H1 (cell line): ENCODE measurements around the gene VPS51. TPM values are rescaled to one million over a fixed set of nuclear protein-coding genes. Genes with fewer than 3 reads are reported as not detected.
A peak's percentile ranks its signal among the peaks of the same experiment; 100 is the strongest.

Experiments
- CBX5 ChIP-seq: fragments of 300-800, 300-1000 bp; sonication (generic); IDR thresholded peaks from 2 replicates; pipeline ENCODE4 v1.7.1; 2016; ENCODE audit warnings: antibody characterized with exemption, low read length, low read depth
- CHD1 ChIP-seq: IDR thresholded peaks from 2 replicates; pipeline ENCODE4 v1.6.1; 2012; ENCODE audit warnings: low read depth, low read length, improper control_type of control experiment
- CTBP2 ChIP-seq: IDR thresholded peaks from 2 replicates; pipeline ENCODE4 v1.7.0; 2011; ENCODE audit warnings: borderline replicate concordance, mild to moderate bottlenecking, moderate library complexity, mixed read lengths, low read length; ENCODE audit not compliant: insufficient read depth, insufficient read length
- EP300 ChIP-seq, 2 experiments: IDR thresholded peaks; 1 replicate in 1 of 2; 2 replicates in 1 of 2; pipeline ENCODE4 v1.6.1; 2011 to 2012; ENCODE audit warnings: low read depth in 2 of 2, low read length in 2 of 2, mild to moderate bottlenecking in 2 of 2, borderline replicate concordance in 1 of 2, inconsistent platforms in 1 of 2, moderate library complexity in 1 of 2
- EZH2 ChIP-seq: fragments of 200-600 bp; sonication (generic); IDR thresholded peaks from 2 replicates; pipeline ENCODE4 v1.7.1; 2012; ENCODE audit warnings: low read depth, mild to moderate bottlenecking, moderate library complexity, low read length, inconsistent platforms; ENCODE audit not compliant: severe bottlenecking
- FOSL1 ChIP-seq: IDR thresholded peaks from 2 replicates; pipeline ENCODE4 v1.6.1; 2011; ENCODE audit warnings: mild to moderate bottlenecking, low read depth, low read length, moderate library complexity; ENCODE audit not compliant: insufficient read depth
- HDAC2 ChIP-seq, 2 experiments: fragments of 300-600 bp in 1 of 2; sonication (generic) in 1 of 2; IDR thresholded peaks; 2 replicates each; pipeline ENCODE4 v1.6.1; 2011 to 2012; ENCODE audit warnings: low read depth in 2 of 2, low read length in 2 of 2, mild to moderate bottlenecking in 2 of 2, moderate library complexity in 2 of 2, borderline replicate concordance in 1 of 2, inconsistent platforms in 1 of 2
- JUN ChIP-seq: IDR thresholded peaks from 2 replicates; pipeline ENCODE4 v1.6.1; 2011; ENCODE audit warnings: low read depth, mild to moderate bottlenecking, improper control_type of control experiment, low read length
- JUND ChIP-seq: IDR thresholded peaks from 2 replicates; pipeline ENCODE4 v1.6.1; 2011; ENCODE audit warnings: mild to moderate bottlenecking, improper control_type of control experiment, low read length
- NRF1 ChIP-seq: IDR thresholded peaks from 2 replicates; pipeline ENCODE4 v1.6.1; 2011; ENCODE audit warnings: mild to moderate bottlenecking, low read depth, low read length, improper control_type of control experiment
- POU5F1 ChIP-seq: IDR thresholded peaks from 2 replicates; pipeline ENCODE4 v1.6.1; 2011; ENCODE audit warnings: low read depth, mild to moderate bottlenecking, low read length, moderate library complexity
- RXRA ChIP-seq: IDR thresholded peaks from 2 replicates; pipeline ENCODE4 v1.6.1; 2011; ENCODE audit warnings: low read depth, mild to moderate bottlenecking, low read length, moderate library complexity; ENCODE audit not compliant: insufficient read depth
- SAP30 ChIP-seq: fragments of 300-600 bp; sonication (generic); IDR thresholded peaks from 2 replicates; pipeline ENCODE4 v1.7.1; 2012; ENCODE audit warnings: low read length, moderate library complexity, mild to moderate bottlenecking, inconsistent platforms; ENCODE audit not compliant: insufficient read depth, insufficient replicate concordance
- SIX5 ChIP-seq: IDR thresholded peaks from 2 replicates; pipeline ENCODE4 v1.6.1; 2011; ENCODE audit warnings: mild to moderate bottlenecking, low read depth, low read length
- SP2 ChIP-seq: IDR thresholded peaks from 2 replicates; pipeline ENCODE4 v1.6.1; 2012; ENCODE audit warnings: mild to moderate bottlenecking, low read length, inconsistent platforms
- TAF1 ChIP-seq: IDR thresholded peaks from 2 replicates; pipeline ENCODE4 v1.6.1; 2011; ENCODE audit warnings: mild to moderate bottlenecking, low read depth, low read length
- TEAD4 ChIP-seq: IDR thresholded peaks from 2 replicates; pipeline ENCODE4 v1.6.1; 2012; ENCODE audit warnings: low read depth, low read length, inconsistent platforms, mixed read lengths
- ZNF274 ChIP-seq: IDR thresholded peaks from 2 replicates; pipeline ENCODE4 v1.7.0; 2012; ENCODE audit warnings: low read length, borderline replicate concordance; ENCODE audit errors: extremely low read depth
- polyA plus RNA-seq, 7 experiments: library from polyadenylated mRNA; depleted of rRNA in 3 of 7; stranded (reverse) in 5 of 7; unstranded in 2 of 7; fragments of >200 nt in 5 of 7; fragments of 200-250 nt in 2 of 7; gene quantifications; 1 replicate in 5 of 7; 2 replicates in 1 of 7; 4 replicates in 1 of 7; pipeline versions ENCODE4 v1.2.1 to v1.2.3, GENCODE V29; 2011 to 2013; ENCODE audit warnings: missing spikeins in 2 of 7, mixed read lengths in 2 of 7
- total RNA-seq: library from RNA; stranded (reverse); fragmentation: NEBNext Ultra II Directional; extraction: Animal tissue kit (Norgen Biotek cat#: 25700); gene quantifications from 2 replicates; pipeline ENCODE4 v1.2.1, GENCODE V29; 2021
- TF ChIP-seq, protein P1 (sequence below): IDR thresholded peaks from 2 replicates; pipeline ENCODE4 v1.6.1; 2012; ENCODE audit warnings: inconsistent platforms

The VPS51 gene
- total and polyA plus RNA-seq, 2 of the 8 experiments (the other 6 are each of a cell fraction or from before 2014, with no cell fraction given): 97.4 to 142 TPM

DNA sequence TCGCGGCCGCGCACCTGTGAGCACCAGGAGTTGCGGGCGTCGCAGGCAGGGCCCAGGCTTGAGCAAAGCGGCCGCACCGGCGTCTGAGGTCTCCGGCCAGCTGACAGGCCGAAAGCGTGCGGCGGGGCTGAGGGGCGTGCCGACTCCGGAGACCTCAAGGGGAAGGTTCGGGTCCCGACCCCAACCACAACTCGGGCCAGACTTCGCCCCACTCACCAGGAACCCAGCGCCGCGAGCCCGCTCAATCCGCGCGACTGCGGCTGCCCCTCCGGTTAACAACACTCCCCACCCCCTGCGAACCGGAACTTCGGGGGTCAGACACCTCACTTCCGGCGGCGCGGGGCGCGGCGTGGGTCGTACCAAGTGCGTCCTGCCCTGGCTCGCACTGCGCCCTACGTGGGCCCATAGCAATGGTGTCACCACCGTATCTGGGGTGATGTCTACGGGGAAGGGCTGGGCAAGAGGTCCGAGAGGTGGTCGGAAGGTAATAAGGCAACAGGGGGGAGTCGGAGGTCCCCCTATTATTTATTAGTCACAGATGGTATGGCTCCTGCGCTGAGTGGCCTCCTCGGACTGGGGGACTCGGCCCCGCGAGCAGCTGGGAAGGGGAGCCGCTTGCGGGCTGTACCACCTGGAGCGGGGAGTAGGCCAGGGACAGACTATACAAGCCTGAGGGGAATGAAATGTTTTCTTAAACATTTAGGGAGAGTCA is 38.4 kb downstream of the VPS51 start, which contains the start of gene SYVN1 (continued):
- TF ChIP-seq NRF1: no peak
- peak; percentile 18 for TF ChIP-seq SAP30
- no peak for TF ChIP-seq CTBP2
- peak; percentile 93 for TF ChIP-seq JUND
- no peak for TF ChIP-seq SP2
- peak; percentile 91 for TF ChIP-seq CHD1
- no peak for TF ChIP-seq RXRA
- TF ChIP-seq CBX5: no peak
- TF ChIP-seq TAF1: peak; percentile 66
- peak in 1 of 2 experiments; percentile 92; a peak in 1 of 4 replicates for TF ChIP-seq HDAC2 (IDR thresholded peaks at IDR 0.05; ENCODE audit: borderline replicate concordance in 1 of 2, low read depth in 2 of 2, low read length in 2 of 2)
- no peak for TF ChIP-seq POU5F1
- TF ChIP-seq EP300 (IDR thresholded peaks at IDR 0.05; ENCODE audit: borderline replicate concordance in 1 of 2, low read depth in 2 of 2, low read length in 2 of 2): peak in 1 of 2 experiments; percentile 97; a peak in 2 of 3 replicates
- no peak for TF ChIP-seq EZH2
- TF ChIP-seq FOSL1: no peak
- no peak for TF ChIP-seq ZNF274
- TF ChIP-seq SIX5: no peak; the same call in 1 of the 2 replicates
- TF ChIP-seq, protein P1, sequence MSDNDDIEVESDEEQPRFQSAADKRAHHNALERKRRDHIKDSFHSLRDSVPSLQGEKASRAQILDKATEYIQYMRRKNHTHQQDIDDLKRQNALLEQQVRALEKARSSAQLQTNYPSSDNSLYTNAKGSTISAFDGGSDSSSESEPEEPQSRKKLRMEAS: peak; percentile 27; the same call in 1 of the 2 replicates
- TF ChIP-seq TEAD4: no peak
- TF ChIP-seq JUN: no peak
